ENCODE data around the gene NAV2. TPM values are rescaled to one million over a fixed set of nuclear protein-coding genes. Genes with fewer than 3 reads are reported as not detected.

NAV2 gene
- total RNA-seq, 1 donor from 2014 or later = 0.39 TPM

GRCh38 chr11:19912115-19912957 is 199.7 kb downstream of the NAV2 start:
- Mint-ChIP-seq H3K4me3 (ENCODE audit: low read depth) (no peak overlapping the region), H3K4me1 (ENCODE audit: low read depth) (no peaks in the 10 kb centered on the region), H3K36me3 (ENCODE audit: low read depth) (no peaks in the 10 kb centered on the region), H3K27ac (no peak overlapping the region), H3K9me3 (no peaks in the 10 kb centered on the region), H3K27me3 (ENCODE audit: low read depth) (no peaks in the 10 kb centered on the region)
- intact Hi-C loops (cut with micrococcal nuclease) = no loop called here
- no peak for DNase-seq (ENCODE audit: low spot score)

DNA sequence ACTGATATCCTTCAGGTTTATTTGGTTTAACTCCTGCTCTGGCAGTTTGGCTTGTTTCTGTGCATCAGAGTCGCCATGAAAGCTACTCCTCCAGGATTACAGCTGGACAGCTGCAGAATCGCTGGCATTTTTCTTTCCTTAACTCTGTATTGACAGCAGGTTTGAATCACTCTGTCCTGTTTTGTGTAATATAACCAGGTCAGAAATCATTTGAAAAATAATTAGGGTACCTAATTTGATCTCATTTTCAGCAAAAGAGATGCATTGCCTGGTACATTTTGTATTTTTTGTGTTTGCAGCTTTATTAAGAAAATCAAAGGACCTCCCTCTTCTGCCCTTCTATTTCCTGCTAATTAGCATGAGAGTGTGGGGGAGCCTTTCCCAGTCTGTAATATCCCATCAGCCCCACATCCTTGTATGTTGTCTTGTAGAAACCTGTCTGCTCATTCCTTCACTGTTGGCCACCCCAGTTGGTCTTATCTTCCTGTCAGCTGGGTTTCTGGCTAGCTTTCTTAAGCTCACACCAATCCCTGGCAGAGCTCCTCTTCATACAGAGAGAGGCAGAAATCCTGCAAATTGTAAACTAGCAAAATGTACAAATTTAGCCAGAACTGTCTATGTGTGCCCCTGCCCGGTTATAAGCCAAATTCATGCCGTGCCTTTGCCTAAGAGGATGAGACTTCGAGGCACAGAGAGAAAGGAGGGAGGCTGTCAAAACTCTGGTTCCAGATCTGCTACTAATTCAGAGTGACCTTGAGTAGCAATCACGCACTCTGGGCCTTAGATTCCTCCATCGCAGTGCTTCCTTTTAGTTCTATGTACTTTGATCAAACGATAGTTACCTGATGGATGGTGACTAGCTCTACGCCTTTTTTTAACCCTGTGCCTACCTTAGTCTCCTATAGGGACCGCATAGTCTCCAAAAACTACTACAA is 200.6 kb downstream of the NAV2 start:
- Mint-ChIP-seq H3K27ac (no peak overlapping the region), H3K36me3 (ENCODE audit: low read depth) (no peaks in the 10 kb centered on the region), H3K9me3 (no peaks in the 10 kb centered on the region), H3K27me3 (ENCODE audit: low read depth) (no peaks in the 10 kb centered on the region), H3K4me1 (ENCODE audit: low read depth) (no peaks in the 10 kb centered on the region), H3K4me3 (ENCODE audit: low read depth) (no peak overlapping the region)
- no peak for DNase-seq (ENCODE audit: low spot score)
- intact Hi-C loops (cut with micrococcal nuclease) = no loop called here

- Mint-ChIP-seq H3K4me3 (ENCODE audit: low read depth) (no peak overlapping the region), H3K9me3 (no peaks in the 10 kb centered on the region), H3K4me1 (ENCODE audit: low read depth) (no peaks in the 10 kb centered on the region), H3K27me3 (ENCODE audit: low read depth) (no peaks in the 10 kb centered on the region), H3K27ac (no peak overlapping the region), H3K36me3 (ENCODE audit: low read depth) (no peaks in the 10 kb centered on the region)
- DNase-seq (ENCODE audit: low spot score) = no peak
- intact Hi-C loops (cut with micrococcal nuclease) = no loop called here
Observed at GRCh38 chr11:19913893-19914249, 201.2 kb downstream of the NAV2 start.

- Mint-ChIP-seq H3K36me3 (ENCODE audit: low read depth) (no peaks in the 10 kb centered on the region), H3K9me3 (no peaks in the 10 kb centered on the region), H3K4me3 (ENCODE audit: low read depth) (no peak overlapping the region), H3K4me1 (ENCODE audit: low read depth) (no peaks in the 10 kb centered on the region), H3K27me3 (ENCODE audit: low read depth) (no peaks in the 10 kb centered on the region), H3K27ac (no peak overlapping the region)
- intact Hi-C loops (cut with micrococcal nuclease) = no loop called here
- no peak for DNase-seq (ENCODE audit: low spot score)
Observed at GRCh38 chr11:19915808-19916207, 203.2 kb downstream of the NAV2 start.

DNA sequence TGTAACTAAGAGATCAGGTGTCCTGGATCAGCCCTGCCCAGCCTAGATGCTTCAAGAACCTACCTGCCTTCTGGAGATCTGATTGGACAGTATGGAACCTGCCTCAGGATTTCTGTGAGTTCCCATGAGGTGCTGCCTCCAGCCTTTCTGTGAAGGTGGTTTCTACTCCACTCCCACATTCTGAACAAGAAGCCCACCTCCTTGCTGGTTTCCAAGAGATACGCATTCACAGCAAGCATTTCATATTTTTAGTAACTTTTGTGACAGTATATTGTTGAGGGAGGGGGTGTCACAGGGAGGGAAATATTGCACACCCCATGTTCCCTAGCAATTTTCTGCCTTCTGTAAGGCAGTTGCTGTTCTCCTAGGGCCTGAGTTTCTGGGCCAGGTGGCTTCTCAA is 204.4 kb downstream of the NAV2 start:
- H3K27me3 Mint-ChIP-seq (ENCODE audit: low read depth) = no peaks in the 10 kb centered on the region
- no peak overlapping the region for H3K4me3 Mint-ChIP-seq (ENCODE audit: low read depth)
- no peaks in the 10 kb centered on the region for H3K4me1 Mint-ChIP-seq (ENCODE audit: low read depth)
- intact Hi-C loops (cut with micrococcal nuclease) = no loop called here
- no peak for DNase-seq (ENCODE audit: low spot score)
- no peaks in the 10 kb centered on the region for H3K36me3 Mint-ChIP-seq (ENCODE audit: low read depth)
- no peaks in the 10 kb centered on the region for H3K9me3 Mint-ChIP-seq
- H3K27ac Mint-ChIP-seq = no peak overlapping the region

GRCh38 chr11:19918302-19919049 is 205.8 kb downstream of the NAV2 start:
- DNase-seq (ENCODE audit: low spot score) = no peak
- Mint-ChIP-seq H3K4me3 (ENCODE audit: low read depth) (no peak overlapping the region), H3K27me3 (ENCODE audit: low read depth) (peaks cover 5% of the 10 kb centered on the region), H3K4me1 (ENCODE audit: low read depth) (no peaks in the 10 kb centered on the region), H3K36me3 (ENCODE audit: low read depth) (no peaks in the 10 kb centered on the region), H3K9me3 (no peaks in the 10 kb centered on the region), H3K27ac (no peak overlapping the region)
- intact Hi-C loops (cut with micrococcal nuclease) = no loop called here

DNA sequence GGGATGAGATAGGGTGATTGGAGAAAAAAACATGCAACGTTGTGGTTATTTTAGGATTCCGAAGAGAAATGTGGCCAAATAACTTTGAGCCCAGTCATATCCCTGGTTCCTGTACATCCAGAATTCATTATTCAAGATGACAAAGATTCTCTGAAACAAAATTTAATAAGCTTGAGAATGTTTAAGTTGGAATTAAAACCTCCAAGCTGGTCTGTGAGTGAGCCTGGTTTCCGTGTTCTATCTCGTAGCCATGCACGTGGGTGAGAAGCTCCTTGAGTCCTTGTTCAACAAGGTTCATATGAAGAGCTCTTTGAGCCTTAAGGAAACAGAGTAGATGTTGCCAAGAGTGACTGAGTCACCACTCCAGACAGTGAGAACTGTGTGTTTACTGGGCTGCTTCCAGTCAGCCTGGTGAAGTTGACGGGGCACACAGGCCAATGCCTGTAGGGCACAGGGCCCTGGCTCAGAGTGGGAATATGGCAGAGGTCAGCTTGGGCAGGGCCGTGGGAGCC is 206.5 kb downstream of the NAV2 start:
- Mint-ChIP-seq H3K4me3 (ENCODE audit: low read depth) (no peak overlapping the region), H3K27me3 (ENCODE audit: low read depth) (peaks cover 8% of the 10 kb centered on the region), H3K4me1 (ENCODE audit: low read depth) (no peaks in the 10 kb centered on the region), H3K9me3 (no peaks in the 10 kb centered on the region), H3K27ac (no peak overlapping the region), H3K36me3 (ENCODE audit: low read depth) (no peaks in the 10 kb centered on the region)
- DNase-seq (ENCODE audit: low spot score) = no peak
- intact Hi-C loops (cut with micrococcal nuclease) = no loop called here

DNA sequence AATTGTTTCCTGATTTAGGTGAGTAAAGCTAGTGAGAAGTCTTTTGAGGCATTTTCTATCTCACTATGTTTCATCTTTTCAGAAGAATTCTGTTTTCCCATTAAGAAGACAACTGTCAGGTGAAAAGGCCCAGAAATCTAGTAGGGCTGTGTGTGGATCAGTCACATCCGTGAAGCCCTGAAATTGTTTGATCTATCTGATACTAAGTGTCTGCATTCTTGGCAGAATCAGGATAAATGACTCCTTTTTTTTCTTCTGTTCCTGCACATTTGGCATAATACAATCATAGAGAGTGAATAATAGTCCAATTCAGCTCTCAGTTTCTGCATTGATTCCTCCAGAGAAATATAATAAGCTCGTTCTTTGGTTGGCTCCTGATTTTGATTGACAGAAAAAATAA is 208.3 kb downstream of the NAV2 start:
- no peaks in the 10 kb centered on the region for H3K9me3 Mint-ChIP-seq
- peaks cover 10% of the 10 kb centered on the region for H3K27me3 Mint-ChIP-seq (ENCODE audit: low read depth)
- no peaks in the 10 kb centered on the region for H3K36me3 Mint-ChIP-seq (ENCODE audit: low read depth)
- no peak overlapping the region for H3K4me3 Mint-ChIP-seq (ENCODE audit: low read depth)
- H3K4me1 Mint-ChIP-seq (ENCODE audit: low read depth) = no peaks in the 10 kb centered on the region
- DNase-seq (ENCODE audit: low spot score) = no peak
- H3K27ac Mint-ChIP-seq = no peak overlapping the region
- intact Hi-C loops (cut with micrococcal nuclease) = no loop called here

- H3K4me1 Mint-ChIP-seq (ENCODE audit: low read depth) = no peaks in the 10 kb centered on the region
- H3K27me3 Mint-ChIP-seq (ENCODE audit: low read depth) = peaks cover 10% of the 10 kb centered on the region
- no peaks in the 10 kb centered on the region for H3K9me3 Mint-ChIP-seq
- no peaks in the 10 kb centered on the region for H3K36me3 Mint-ChIP-seq (ENCODE audit: low read depth)
- intact Hi-C loops (cut with micrococcal nuclease) = no loop called here
- H3K27ac Mint-ChIP-seq = no peak overlapping the region
- DNase-seq (ENCODE audit: low spot score) = no peak
- H3K4me3 Mint-ChIP-seq (ENCODE audit: low read depth) = no peak overlapping the region
Observed at GRCh38 chr11:19921976-19922688, 209.5 kb downstream of the NAV2 start.

- H3K4me3 Mint-ChIP-seq (ENCODE audit: low read depth) = no peak overlapping the region
- H3K9me3 Mint-ChIP-seq = no peaks in the 10 kb centered on the region
- no peaks in the 10 kb centered on the region for H3K4me1 Mint-ChIP-seq (ENCODE audit: low read depth)
- no peak for DNase-seq (ENCODE audit: low spot score)
- H3K27ac Mint-ChIP-seq = no peak overlapping the region
- H3K27me3 Mint-ChIP-seq (ENCODE audit: low read depth) = peaks cover 10% of the 10 kb centered on the region
- no peaks in the 10 kb centered on the region for H3K36me3 Mint-ChIP-seq (ENCODE audit: low read depth)
- intact Hi-C loops (cut with micrococcal nuclease) = no loop called here
Observed at GRCh38 chr11:19922689-19923035, 210.0 kb downstream of the NAV2 start.

DNA sequence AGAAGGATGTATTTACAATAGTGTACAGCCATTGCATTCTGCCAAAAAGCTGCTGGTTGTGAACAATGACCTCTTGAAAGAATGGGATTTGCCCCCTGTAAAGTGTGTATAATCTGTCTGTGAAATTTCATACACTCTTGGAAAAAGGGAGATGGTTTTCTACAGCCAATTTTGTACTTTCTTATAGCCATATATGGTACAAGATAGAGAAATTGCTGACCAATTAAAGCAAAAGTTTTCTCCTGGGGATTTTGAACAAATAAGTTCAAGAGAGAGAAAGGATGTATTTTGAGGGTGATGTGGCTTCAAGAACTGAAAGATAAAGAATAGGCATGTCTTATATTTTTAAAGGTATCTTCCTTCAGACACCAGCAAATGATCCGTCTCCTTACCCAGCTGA is 211.0 kb downstream of the NAV2 start:
- H3K27me3 Mint-ChIP-seq (ENCODE audit: low read depth) = peaks cover 10% of the 10 kb centered on the region
- no peak overlapping the region for H3K27ac Mint-ChIP-seq
- no peaks in the 10 kb centered on the region for H3K4me1 Mint-ChIP-seq (ENCODE audit: low read depth)
- no peaks in the 10 kb centered on the region for H3K36me3 Mint-ChIP-seq (ENCODE audit: low read depth)
- no peaks in the 10 kb centered on the region for H3K9me3 Mint-ChIP-seq
- H3K4me3 Mint-ChIP-seq (ENCODE audit: low read depth) = no peak overlapping the region
- intact Hi-C loops (cut with micrococcal nuclease) = no loop called here
- DNase-seq (ENCODE audit: low spot score) = no peak

DNA sequence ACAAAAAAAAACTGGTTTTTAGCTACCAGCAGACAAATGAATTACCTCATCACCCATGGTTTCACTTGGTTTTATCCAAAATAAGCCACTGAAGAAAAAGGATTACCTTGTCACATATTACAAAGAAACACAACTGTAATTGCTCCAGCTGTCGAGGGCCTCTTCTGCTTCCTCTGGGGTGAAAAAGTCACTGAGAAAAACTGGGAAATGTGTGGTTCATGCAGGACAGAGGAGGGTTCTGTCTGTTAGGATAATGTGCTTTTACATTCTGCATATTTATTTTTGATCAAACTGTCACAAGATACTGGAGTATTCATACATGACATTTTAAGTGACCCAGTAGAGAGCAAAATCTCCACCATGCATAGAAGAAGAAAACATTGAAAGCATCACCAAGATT is 211.7 kb downstream of the NAV2 start:
- H3K36me3 Mint-ChIP-seq (ENCODE audit: low read depth) = no peaks in the 10 kb centered on the region
- peaks cover 10% of the 10 kb centered on the region for H3K27me3 Mint-ChIP-seq (ENCODE audit: low read depth)
- H3K4me3 Mint-ChIP-seq (ENCODE audit: low read depth) = no peak overlapping the region
- H3K4me1 Mint-ChIP-seq (ENCODE audit: low read depth) = no peaks in the 10 kb centered on the region
- H3K9me3 Mint-ChIP-seq = no peaks in the 10 kb centered on the region
- DNase-seq (ENCODE audit: low spot score) = no peak
- intact Hi-C loops (cut with micrococcal nuclease) = no loop called here
- no peak overlapping the region for H3K27ac Mint-ChIP-seq
